Renal cortical epithelial cell (primary cell): ENCODE results near the gene ACP4. TPM values are rescaled to one million over a fixed set of nuclear protein-coding genes. Genes with fewer than 3 reads are reported as not detected.
"Not testable (repeated sequence)": the region's sequence is repeated elsewhere in the genome, so short reads cannot be mapped to it uniquely, and the experiment has no call there.

Experiments used
- DNase-seq: peaks from one replicate; pipeline ENCODE4 v3.0.0-alpha.2; 2011; ENCODE audit warnings: low read depth
- total RNA-seq: library from RNA; depleted of rRNA; stranded (reverse); fragments of >200 nt; gene quantifications from 2 replicates; pipeline ENCODE4 v1.2.3, GENCODE V29; 2014

ACP4 gene, protein sequence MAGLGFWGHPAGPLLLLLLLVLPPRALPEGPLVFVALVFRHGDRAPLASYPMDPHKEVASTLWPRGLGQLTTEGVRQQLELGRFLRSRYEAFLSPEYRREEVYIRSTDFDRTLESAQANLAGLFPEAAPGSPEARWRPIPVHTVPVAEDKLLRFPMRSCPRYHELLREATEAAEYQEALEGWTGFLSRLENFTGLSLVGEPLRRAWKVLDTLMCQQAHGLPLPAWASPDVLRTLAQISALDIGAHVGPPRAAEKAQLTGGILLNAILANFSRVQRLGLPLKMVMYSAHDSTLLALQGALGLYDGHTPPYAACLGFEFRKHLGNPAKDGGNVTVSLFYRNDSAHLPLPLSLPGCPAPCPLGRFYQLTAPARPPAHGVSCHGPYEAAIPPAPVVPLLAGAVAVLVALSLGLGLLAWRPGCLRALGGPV
- not detected in 2 replicates for total RNA-seq

DNA sequence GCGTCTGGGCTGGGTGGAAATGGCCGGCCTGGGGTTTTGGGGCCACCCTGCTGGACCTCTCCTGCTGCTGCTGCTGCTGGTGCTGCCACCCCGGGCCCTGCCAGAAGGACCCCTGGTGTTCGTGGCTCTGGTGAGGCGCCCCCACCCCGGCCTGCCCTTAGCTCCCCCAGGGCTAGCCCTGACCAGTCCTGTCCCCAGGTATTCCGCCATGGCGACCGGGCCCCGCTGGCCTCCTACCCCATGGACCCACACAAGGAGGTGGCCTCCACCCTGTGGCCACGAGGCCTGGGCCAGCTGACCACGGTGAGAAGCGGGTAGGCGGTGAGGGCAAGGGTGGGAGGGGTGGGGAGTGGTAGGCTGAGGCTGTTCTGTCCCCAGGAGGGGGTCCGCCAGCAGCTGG lies at the start of gene ACP4:
Gene ACP4 (plus strand): TSS at position 20 of the 400 bp plus-strand sequence. CDS start 0 bp downstream, at position 20.
- no peak for DNase-seq

- no peak for DNase-seq
Measured at GRCh38 chr19:50741179-50741933, 48.9 kb upstream of the ACP4 start.

GRCh38 chr19:50743537-50743936 lies 46.7 kb upstream of the ACP4 start:
- no peak for DNase-seq

GRCh38 chr19:50745221-50745620 lies 45.0 kb upstream of the ACP4 start:
- DNase-seq: no peak

DNA sequence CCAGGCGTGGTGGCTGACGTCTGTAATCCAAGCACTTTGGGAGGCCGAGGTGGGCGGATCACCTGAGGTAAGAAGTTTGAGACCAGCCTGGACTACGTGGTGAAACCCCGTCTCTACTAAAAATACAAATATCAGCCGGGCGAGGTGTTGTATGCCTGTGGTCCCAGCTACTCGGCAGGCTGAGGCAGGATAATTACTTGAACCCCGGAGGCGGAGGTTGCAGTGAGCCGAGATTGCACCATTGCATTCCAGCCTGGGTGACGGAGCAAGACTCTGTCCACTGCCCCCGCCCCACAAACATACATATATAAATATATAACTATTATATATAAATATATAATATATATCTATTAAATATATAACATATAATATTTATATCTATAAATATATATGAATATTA lies 43.1 kb upstream of the ACP4 start:
- DNase-seq: not testable (repeated sequence)

GRCh38 chr19:50749490-50749889 lies 40.7 kb upstream of the ACP4 start:
- DNase-seq: no peak

DNA sequence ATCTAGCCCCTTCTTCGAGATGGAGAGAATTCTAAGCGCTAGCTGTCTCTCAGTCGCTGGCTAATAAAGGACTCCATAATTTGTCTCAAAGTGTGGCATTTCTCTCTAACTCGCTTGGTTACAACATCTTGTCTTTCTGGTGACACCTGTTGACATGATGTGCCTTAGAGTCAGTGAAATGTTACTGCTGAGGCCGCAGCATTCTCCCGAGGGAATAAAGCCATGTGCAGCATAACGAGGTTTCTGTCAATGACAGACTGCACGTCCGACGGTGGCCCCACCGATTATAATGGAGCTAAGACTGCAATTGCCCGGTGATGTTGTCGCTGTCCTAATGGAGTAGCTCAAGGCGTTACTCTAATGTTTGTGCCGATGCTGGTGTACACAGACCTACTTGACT lies 40.2 kb upstream of the ACP4 start:
- no peak for DNase-seq

- DNase-seq: no peak
Measured at GRCh38 chr19:50753879-50754278, 36.3 kb upstream of the ACP4 start.

DNA sequence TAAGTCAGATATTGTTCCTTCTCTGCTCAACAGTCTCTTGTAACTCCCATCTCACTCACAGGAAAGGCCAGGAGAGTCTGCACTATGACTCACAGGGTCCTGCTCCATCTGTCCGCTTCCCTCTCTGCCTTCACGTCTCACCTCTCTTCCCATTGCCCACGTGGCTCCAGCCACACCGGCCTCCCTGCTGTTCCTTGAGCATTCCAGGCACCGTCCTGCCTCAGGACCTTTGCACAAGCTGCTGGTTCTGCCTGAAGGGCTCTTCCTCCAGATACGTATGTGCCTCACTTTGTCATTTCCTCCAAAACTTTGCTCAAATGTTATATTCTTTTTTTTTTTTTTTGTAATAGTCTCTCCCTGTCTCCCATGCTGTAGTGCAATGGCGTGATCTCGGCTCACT lies 34.0 kb upstream of the ACP4 start:
- not testable (repeated sequence) for DNase-seq

DNA sequence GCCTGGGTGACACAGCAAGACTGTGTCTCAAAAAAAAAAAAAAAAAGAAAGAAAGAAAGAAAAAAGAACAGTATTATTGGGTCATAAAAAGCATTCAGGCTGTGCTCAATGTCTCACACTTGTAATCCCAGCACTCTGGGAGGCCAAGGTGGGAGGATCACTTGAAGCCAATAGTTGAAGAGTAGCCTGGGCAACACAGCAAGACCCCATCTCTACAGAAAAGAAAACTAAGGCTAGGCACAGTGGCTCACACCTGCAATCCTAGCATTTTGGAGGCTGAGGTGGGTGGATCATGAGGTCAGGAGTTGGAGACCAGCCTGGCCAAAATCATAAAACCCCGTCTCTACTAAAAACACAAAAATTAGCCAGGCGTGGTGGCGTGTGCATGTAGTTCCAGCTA lies 32.6 kb upstream of the ACP4 start:
- not testable (repeated sequence) for DNase-seq

- DNase-seq: not testable (repeated sequence)
Measured at GRCh38 chr19:50759076-50759475, 31.1 kb upstream of the ACP4 start.

- DNase-seq: peak; percentile 13
Measured at GRCh38 chr19:50759886-50760285, 30.3 kb upstream of the ACP4 start.

- not testable (repeated sequence) for DNase-seq
Measured at GRCh38 chr19:50761501-50761900, 28.7 kb upstream of the ACP4 start.

DNA sequence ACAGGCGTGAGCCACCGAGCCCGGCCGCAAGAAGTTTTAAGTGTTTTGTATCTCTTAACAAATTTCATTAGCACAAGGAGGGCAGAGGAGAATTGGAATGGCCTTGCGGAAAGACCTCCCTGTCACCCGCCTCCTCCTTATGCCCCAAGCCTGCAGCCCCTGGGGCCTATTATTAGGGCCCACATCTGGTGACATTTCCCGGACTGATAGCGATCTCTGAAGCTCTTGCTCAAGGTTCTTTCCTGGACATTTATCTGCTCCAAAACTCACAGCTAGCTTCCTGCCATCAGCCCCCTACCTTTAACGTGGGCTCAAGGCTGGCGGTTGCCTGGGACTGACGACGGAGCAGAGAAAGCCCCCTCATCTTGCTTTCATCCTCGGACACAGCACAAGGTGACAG lies 26.7 kb upstream of the ACP4 start:
- DNase-seq: not testable (repeated sequence)

GRCh38 chr19:50764409-50764808 lies 25.8 kb upstream of the ACP4 start:
- no peak for DNase-seq

DNA sequence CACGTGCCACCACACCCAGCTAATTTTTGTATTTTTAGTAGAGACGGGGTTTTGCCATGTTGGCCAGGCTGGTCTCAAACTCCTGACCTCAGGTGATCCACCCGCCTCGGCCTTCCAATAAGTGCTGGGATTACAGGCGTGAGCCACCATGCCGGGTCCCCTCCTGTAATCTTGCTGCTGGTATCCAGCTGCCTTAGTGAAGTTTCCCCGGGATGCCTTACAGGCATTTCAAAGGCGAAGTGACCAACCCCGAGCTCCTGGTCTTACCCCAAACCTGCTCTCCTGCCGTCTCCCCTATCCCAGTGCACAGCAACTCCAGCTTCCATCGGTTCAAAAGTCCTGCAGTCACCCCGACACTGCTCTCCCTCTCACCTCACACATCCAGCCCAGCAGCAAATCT lies 23.5 kb upstream of the ACP4 start:
- DNase-seq: not testable (repeated sequence)

DNA sequence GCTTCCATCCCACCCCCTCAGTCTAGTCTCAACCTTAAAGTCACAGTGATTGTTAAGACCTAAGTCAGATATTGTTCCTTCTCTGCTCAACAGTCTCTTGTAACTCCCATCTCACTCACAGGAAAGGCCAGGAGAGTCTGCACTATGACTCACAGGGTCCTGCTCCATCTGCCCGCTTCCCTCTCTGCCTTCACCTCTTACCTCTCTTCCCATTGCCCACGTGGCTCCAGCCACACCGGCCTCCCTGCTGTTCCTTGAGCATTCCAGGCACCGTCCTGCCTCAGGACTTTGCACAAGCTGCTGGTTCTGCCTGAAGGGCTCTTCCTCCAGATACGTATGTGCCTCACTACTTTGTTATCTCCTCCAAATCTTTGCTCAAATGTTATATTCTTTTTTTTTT lies 23.0 kb upstream of the ACP4 start:
- DNase-seq: not testable (repeated sequence)

GRCh38 chr19:50768277-50768676 lies 21.9 kb upstream of the ACP4 start:
- DNase-seq: no peak

DNA sequence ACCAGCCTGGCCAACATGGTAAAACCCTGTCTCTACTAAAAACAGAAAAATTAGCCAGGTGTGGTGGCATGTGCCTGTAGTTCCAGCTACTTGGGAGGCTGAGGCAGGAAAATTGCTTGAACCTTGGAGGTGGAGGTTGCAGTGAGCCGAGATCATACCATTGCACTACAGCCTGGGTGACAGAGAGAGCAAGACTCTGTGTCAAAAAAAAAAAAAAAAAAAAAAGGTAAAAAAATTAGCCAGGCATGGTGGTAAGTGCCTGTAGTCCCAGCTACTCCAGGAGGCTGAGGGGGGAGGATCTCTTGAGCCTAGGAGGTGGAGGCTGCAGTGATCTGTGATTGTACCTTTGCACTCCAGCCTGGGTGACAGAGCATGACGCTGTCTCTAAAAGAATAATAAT lies 20.1 kb upstream of the ACP4 start, which contains the start of gene GPR32:
Gene GPR32 (plus strand): TSS at position 301 of the 400 bp plus-strand sequence. CDS start 137 bp downstream, outside the sequence.
- DNase-seq: not testable (repeated sequence)

GRCh38 chr19:50770888-50771287 lies 19.3 kb upstream of the ACP4 start:
- no peak for DNase-seq

- DNase-seq: no peak
Measured at GRCh38 chr19:50772476-50772875, 17.7 kb upstream of the ACP4 start.

DNA sequence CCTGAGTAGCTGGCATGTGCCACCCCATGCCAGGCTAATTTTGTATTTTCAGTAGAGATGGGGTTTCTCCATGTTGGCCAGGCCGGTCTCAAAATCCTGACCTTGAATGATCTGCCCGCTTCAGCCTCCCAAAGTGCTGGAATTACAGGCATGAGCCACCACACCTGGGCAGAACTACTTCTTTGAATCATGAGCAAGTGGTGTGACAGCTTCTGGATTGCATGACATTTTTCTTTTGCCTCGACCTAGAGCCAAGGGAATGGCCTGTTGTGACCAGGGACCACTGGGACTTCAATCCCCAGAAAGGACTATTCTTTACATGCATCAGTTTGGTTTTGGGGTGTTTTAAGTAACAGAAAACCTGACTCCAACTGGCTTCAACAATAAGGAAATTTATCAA lies 17.3 kb upstream of the ACP4 start:
- not testable (repeated sequence) for DNase-seq

DNA sequence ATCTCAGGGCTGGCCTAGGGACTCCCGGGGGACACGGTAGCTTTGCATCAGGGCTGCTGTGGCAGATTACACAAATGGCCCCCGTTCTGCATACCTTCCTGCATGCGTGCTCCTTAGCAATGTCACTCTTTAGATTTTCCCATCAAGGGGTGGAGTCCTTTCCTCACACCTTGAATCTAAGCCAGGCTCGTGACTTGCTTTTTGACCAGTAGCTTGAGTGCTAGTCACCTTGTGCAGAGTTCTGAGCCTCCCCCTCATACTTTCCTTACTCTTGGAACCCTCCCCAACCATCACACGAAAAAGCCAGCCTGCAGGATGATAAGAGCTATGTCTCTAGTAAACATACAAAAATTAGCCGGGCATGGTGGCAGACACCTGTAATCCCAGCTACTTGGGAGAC lies 16.8 kb upstream of the ACP4 start:
- not testable (repeated sequence) for DNase-seq
